ENCODE measurements around the gene ANKRD28.
"Not testable (repeated sequence)": the region's sequence is repeated elsewhere in the genome, so short reads cannot be mapped to it uniquely, and the experiment has no call there.

Gene ANKRD28

GRCh38 chr3:15801298-15801697 is 3.5 kb upstream of the ANKRD28 start:
- no peak for DNase-seq

GRCh38 chr3:15800780-15801179 is 3.0 kb upstream of the ANKRD28 start:
- no peak for DNase-seq

GRCh38 chr3:15800327-15800726 is 2.5 kb upstream of the ANKRD28 start:
- no peak for DNase-seq

- no peak for DNase-seq
Measured at GRCh38 chr3:15798533-15799245, 910 bp upstream of the ANKRD28 start.

GRCh38 chr3:15796771-15797641 is 773 bp downstream of the ANKRD28 start:
- DNase-seq: peak in 12 of 14 donors; percentile 5 to 84 (median 20)

- peak in 1 of 14 donors; percentile 53 for DNase-seq
Measured at GRCh38 chr3:15796331-15796730, 1.4 kb downstream of the ANKRD28 start.

- DNase-seq: peak in 1 of 14 donors; percentile 66
Measured at GRCh38 chr3:15795651-15796308, 2.0 kb downstream of the ANKRD28 start.

GRCh38 chr3:15794842-15795650 is 2.7 kb downstream of the ANKRD28 start:
- peak in 1 of 14 donors; percentile 36 for DNase-seq

GRCh38 chr3:15794303-15794771 is 3.4 kb downstream of the ANKRD28 start:
- peak in 1 of 14 donors; percentile 24 for DNase-seq

GRCh38 chr3:15791525-15791924 is 6.3 kb downstream of the ANKRD28 start:
- DNase-seq: no peak

GRCh38 chr3:15787941-15788340 is 9.8 kb downstream of the ANKRD28 start:
- DNase-seq: no peak

- no peak for DNase-seq
Measured at GRCh38 chr3:15787526-15787925, 10.3 kb downstream of the ANKRD28 start.

- DNase-seq: no peak
Measured at GRCh38 chr3:15783361-15783969, 14.3 kb downstream of the ANKRD28 start.

GRCh38 chr3:15782429-15782828 is 15.3 kb downstream of the ANKRD28 start:
- DNase-seq: no peak

- no peak for DNase-seq
Measured at GRCh38 chr3:15781637-15782402, 16.0 kb downstream of the ANKRD28 start.

- no peak for DNase-seq
Measured at GRCh38 chr3:15781131-15781530, 16.6 kb downstream of the ANKRD28 start.

- no peak for DNase-seq
Measured at GRCh38 chr3:15779111-15779510, 18.7 kb downstream of the ANKRD28 start.

- no peak for DNase-seq
Measured at GRCh38 chr3:15778332-15778858, 19.4 kb downstream of the ANKRD28 start.

- not testable (repeated sequence) for DNase-seq
Measured at GRCh38 chr3:15774931-15775560, 22.7 kb downstream of the ANKRD28 start.

GRCh38 chr3:15771444-15771843 is 26.3 kb downstream of the ANKRD28 start:
- no peak for DNase-seq

Measured in C1 segment of cervical spinal cord (tissue), 14 donors.